CD4-positive, alpha-beta T cell treated with Interleukin-15 for 4 hours (primary cell): ENCODE data around the gene GOLGA7B.

Experiments used
- DNase-seq: peaks from one replicate; pipeline ENCODE4 v3.0.0-alpha.2; 2020; ENCODE audit warnings: low spot score

GOLGA7B gene

GRCh38 chr10:97849687-97850402, at the start of gene GOLGA7B:
Gene GOLGA7B (plus strand): TSS chr10:97849843. CDS start chr10:97850304, 461 bp downstream.
- DNase-seq, result peak; percentile 43

- DNase-seq, result no peak
Measured at GRCh38 chr10:97800474-97800873, 49.2 kb upstream of the GOLGA7B start.

- no peak for DNase-seq
Measured at GRCh38 chr10:97801422-97801821, 48.2 kb upstream of the GOLGA7B start.

GRCh38 chr10:97805096-97805884, 44.4 kb upstream of the GOLGA7B start:
- DNase-seq, result no peak

GRCh38 chr10:97805949-97806348, 43.7 kb upstream of the GOLGA7B start:
- no peak for DNase-seq

- DNase-seq, result no peak
Measured at GRCh38 chr10:97810446-97810845, 39.2 kb upstream of the GOLGA7B start.

- no peak for DNase-seq
Measured at GRCh38 chr10:97811958-97812357, 37.7 kb upstream of the GOLGA7B start.

GRCh38 chr10:97812696-97813095, 36.9 kb upstream of the GOLGA7B start:
- DNase-seq, result no peak

- no peak for DNase-seq
Measured at GRCh38 chr10:97813311-97813710, 36.3 kb upstream of the GOLGA7B start.

- DNase-seq, result no peak
Measured at GRCh38 chr10:97814996-97815395, 34.6 kb upstream of the GOLGA7B start.

- DNase-seq, result no peak
Measured at GRCh38 chr10:97816609-97817008, 33.0 kb upstream of the GOLGA7B start.

GRCh38 chr10:97818572-97818971, 31.1 kb upstream of the GOLGA7B start:
- DNase-seq, result no peak

- no peak for DNase-seq
Measured at GRCh38 chr10:97820096-97820704, 29.4 kb upstream of the GOLGA7B start.

GRCh38 chr10:97821308-97822038, 28.2 kb upstream of the GOLGA7B start:
- no peak for DNase-seq

GRCh38 chr10:97822261-97822687, 27.4 kb upstream of the GOLGA7B start:
- no peak for DNase-seq

GRCh38 chr10:97823734-97824133, 25.9 kb upstream of the GOLGA7B start:
- DNase-seq, result no peak

GRCh38 chr10:97825020-97825760, 24.5 kb upstream of the GOLGA7B start:
- no peak for DNase-seq

GRCh38 chr10:97826892-97827291, 22.8 kb upstream of the GOLGA7B start:
- DNase-seq, result no peak

GRCh38 chr10:97827702-97828291, 21.8 kb upstream of the GOLGA7B start:
- DNase-seq, result no peak

- DNase-seq, result no peak
Measured at GRCh38 chr10:97828721-97829120, 20.9 kb upstream of the GOLGA7B start.

- no peak for DNase-seq
Measured at GRCh38 chr10:97830064-97830463, 19.6 kb upstream of the GOLGA7B start.
